OCI-LY1 (cell line): Measurements from ENCODE around the gene PABPN1L.

Experiments
- H2AFZ ChIP-seq: fragments of 200-600 bp; sonication (generic), shearing (Covaris generic); 2 replicates; pipeline ENCODE4 v1.6.0; 2014; ENCODE audit warnings: antibody characterized with exemption, mild to moderate bottlenecking, low read length
- H3F3A ChIP-seq: fragments of 200-600 bp; sonication (generic), shearing (Covaris generic); 2 replicates; pipeline ENCODE4 v1.6.0; 2014; ENCODE audit warnings: mild to moderate bottlenecking, antibody characterized with exemption, low read length, moderate library complexity; ENCODE audit not compliant: insufficient read depth
- H3K27ac ChIP-seq: fragments of 200-600 bp; sonication (generic); 2 replicates; pipeline ENCODE4 v1.5.1; 2014; ENCODE audit warnings: low read length, mixed run types, mild to moderate bottlenecking, low read depth; ENCODE audit not compliant: poor library complexity, severe bottlenecking
- H3K27me3 ChIP-seq: fragments of 200-600 bp; sonication (generic); 2 replicates; pipeline ENCODE4 v1.6.0; 2014; ENCODE audit warnings: antibody characterized with exemption, mild to moderate bottlenecking, low read length, moderate library complexity; ENCODE audit not compliant: insufficient read depth
- H3K36me3 ChIP-seq: fragments of 200-600 bp; sonication (generic); 2 replicates; pipeline ENCODE4 v1.6.1; 2014; ENCODE audit warnings: mild to moderate bottlenecking, antibody characterized with exemption, low read length, moderate library complexity, mixed read lengths; ENCODE audit not compliant: insufficient read depth
- H3K4me1 ChIP-seq: fragments of 200-600 bp; sonication (generic); 2 replicates; pipeline ENCODE4 v1.5.1; 2014; ENCODE audit warnings: mild to moderate bottlenecking, low read length, moderate library complexity; ENCODE audit not compliant: insufficient read depth, severe bottlenecking
- H3K4me2 ChIP-seq: fragments of 200-600 bp; sonication (generic), shearing (Covaris generic); 2 replicates; pipeline ENCODE4 v1.6.1; 2014; ENCODE audit warnings: low read length
- H3K4me3 ChIP-seq: fragments of 200-600 bp; sonication (generic); 2 replicates; pipeline ENCODE4 v1.5.1; 2014; ENCODE audit warnings: low read length, low read depth, mild to moderate bottlenecking, mixed read lengths; ENCODE audit not compliant: poor library complexity, severe bottlenecking
- H3K79me2 ChIP-seq: fragments of 200-600 bp; shearing (Covaris generic); 2 replicates; pipeline ENCODE4 v1.6.1; 2016; ENCODE audit warnings: mixed run types, low read length, mixed read lengths; ENCODE audit not compliant: insufficient read depth
- H3K9ac ChIP-seq: fragments of 200-600 bp; sonication (generic), shearing (Covaris generic); 2 replicates; pipeline ENCODE4 v1.6.1; 2014; ENCODE audit warnings: mild to moderate bottlenecking, low read length, mixed read lengths
- H3K9me2 ChIP-seq: fragments of 200-600 bp; sonication (generic), shearing (Covaris generic); 2 replicates; pipeline ENCODE4 v1.6.1; 2014; ENCODE audit warnings: low read depth, mild to moderate bottlenecking, low read length, mixed read lengths
- H3K9me3 ChIP-seq: fragments of 200-600 bp; shearing (Covaris generic); 2 replicates; pipeline ENCODE4 v1.6.1; 2014; ENCODE audit warnings: low read length, mixed read lengths
- H4K20me1 ChIP-seq: fragments of 200-600 bp; sonication (generic), shearing (Covaris generic); 2 replicates; pipeline ENCODE4 v1.6.0; 2016; ENCODE audit warnings: mild to moderate bottlenecking, low read length; ENCODE audit not compliant: insufficient read depth
- EZH2 ChIP-seq: fragments of 200-600 bp; sonication (generic), shearing (Covaris generic); IDR thresholded peaks from 2 replicates; pipeline ENCODE4 v1.8.0; 2017; ENCODE audit warnings: borderline replicate concordance, mixed run types, mild to moderate bottlenecking, antibody characterized with exemption, low read length, moderate library complexity, mixed read lengths
- TF ChIP-seq, protein P1 (sequence below): fragments of 200-600 bp; sonication (generic), shearing (Covaris generic); IDR thresholded peaks from 2 replicates; pipeline ENCODE4 v1.5.1; 2017; ENCODE audit warnings: mild to moderate bottlenecking, antibody characterized with exemption, low read length, moderate library complexity, mixed read lengths

The PABPN1L gene

GRCh38 chr16:88833086-88833485 lies 33.4 kb downstream of the PABPN1L start:
- Histone ChIP-seq H3K36me3 (no peaks in the 10 kb centered on the region), H3K9ac (no peak overlapping the region), H3K9me3 (no peaks in the 10 kb centered on the region), H4K20me1 (no peaks in the 10 kb centered on the region), H3K4me3 (no peak overlapping the region), H3K79me2 (no peaks in the 10 kb centered on the region), H3F3A (no peaks in the 10 kb centered on the region), H3K4me2 (no peak overlapping the region), H2AFZ (no peak overlapping the region), H3K4me1 (no peaks in the 10 kb centered on the region), H3K9me2 (no peaks in the 10 kb centered on the region), H3K27ac (no peak overlapping the region), H3K27me3 (no peaks in the 10 kb centered on the region)
- TF ChIP-seq EZH2: no peak
- TF ChIP-seq, protein P1, sequence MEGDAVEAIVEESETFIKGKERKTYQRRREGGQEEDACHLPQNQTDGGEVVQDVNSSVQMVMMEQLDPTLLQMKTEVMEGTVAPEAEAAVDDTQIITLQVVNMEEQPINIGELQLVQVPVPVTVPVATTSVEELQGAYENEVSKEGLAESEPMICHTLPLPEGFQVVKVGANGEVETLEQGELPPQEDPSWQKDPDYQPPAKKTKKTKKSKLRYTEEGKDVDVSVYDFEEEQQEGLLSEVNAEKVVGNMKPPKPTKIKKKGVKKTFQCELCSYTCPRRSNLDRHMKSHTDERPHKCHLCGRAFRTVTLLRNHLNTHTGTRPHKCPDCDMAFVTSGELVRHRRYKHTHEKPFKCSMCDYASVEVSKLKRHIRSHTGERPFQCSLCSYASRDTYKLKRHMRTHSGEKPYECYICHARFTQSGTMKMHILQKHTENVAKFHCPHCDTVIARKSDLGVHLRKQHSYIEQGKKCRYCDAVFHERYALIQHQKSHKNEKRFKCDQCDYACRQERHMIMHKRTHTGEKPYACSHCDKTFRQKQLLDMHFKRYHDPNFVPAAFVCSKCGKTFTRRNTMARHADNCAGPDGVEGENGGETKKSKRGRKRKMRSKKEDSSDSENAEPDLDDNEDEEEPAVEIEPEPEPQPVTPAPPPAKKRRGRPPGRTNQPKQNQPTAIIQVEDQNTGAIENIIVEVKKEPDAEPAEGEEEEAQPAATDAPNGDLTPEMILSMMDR: no peak

DNA sequence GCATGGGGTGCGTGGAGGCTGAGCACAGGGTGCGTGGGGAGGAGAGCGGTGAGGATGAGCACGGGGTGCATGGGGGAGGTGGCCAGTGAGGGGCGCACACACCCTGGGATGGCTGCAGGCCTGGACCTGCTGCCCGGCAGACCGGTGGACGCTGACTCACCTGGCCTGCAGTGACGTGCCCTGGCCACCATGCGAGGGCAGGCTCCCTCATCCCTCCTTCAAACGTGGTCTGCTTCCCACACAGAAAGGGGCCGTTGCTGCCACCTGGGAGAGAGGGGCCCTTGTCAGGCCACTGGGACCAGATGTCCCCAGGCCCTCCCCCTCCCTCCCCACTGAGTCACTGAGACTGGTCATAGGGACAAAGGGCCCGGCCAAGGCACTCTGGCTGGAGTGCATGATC lies 34.6 kb downstream of the PABPN1L start:
- Histone ChIP-seq H3K4me1 (no peaks in the 10 kb centered on the region), H3K9ac (no peak overlapping the region), H3K4me3 (no peak overlapping the region), H3K9me2 (no peaks in the 10 kb centered on the region), H3K79me2 (no peaks in the 10 kb centered on the region), H4K20me1 (no peaks in the 10 kb centered on the region), H2AFZ (no peak overlapping the region), H3K9me3 (no peaks in the 10 kb centered on the region), H3K27me3 (0 out of 2 replicates have a peak, but pooled peaks cover 2% of the 10 kb centered on the region), H3K27ac (no peak overlapping the region), H3K4me2 (no peak overlapping the region), H3K36me3 (no peaks in the 10 kb centered on the region), H3F3A (no peaks in the 10 kb centered on the region)
- TF ChIP-seq, protein P1: no peak
- TF ChIP-seq EZH2: no peak

- Histone ChIP-seq H3K79me2 (no peaks in the 10 kb centered on the region), H3K4me1 (no peaks in the 10 kb centered on the region), H3K27ac (no peak overlapping the region), H3K9me3 (no peaks in the 10 kb centered on the region), H3K9me2 (no peaks in the 10 kb centered on the region), H3F3A (no peaks in the 10 kb centered on the region), H3K4me2 (no peak overlapping the region), H3K9ac (no peak overlapping the region), H3K36me3 (no peaks in the 10 kb centered on the region), H4K20me1 (no peaks in the 10 kb centered on the region), H3K4me3 (no peak overlapping the region), H3K27me3 (0 out of 2 replicates have a peak, but pooled peaks cover 5% of the 10 kb centered on the region), H2AFZ (no peak overlapping the region)
- no peak for TF ChIP-seq EZH2
Measured at GRCh38 chr16:88830783-88831182, 35.7 kb downstream of the PABPN1L start.

- Histone ChIP-seq H2AFZ (no peak overlapping the region), H3F3A (no peaks in the 10 kb centered on the region), H3K36me3 (no peaks in the 10 kb centered on the region), H3K4me2 (no peak overlapping the region), H3K9ac (no peak overlapping the region), H3K79me2 (no peaks in the 10 kb centered on the region), H3K9me2 (no peaks in the 10 kb centered on the region), H4K20me1 (no peaks in the 10 kb centered on the region), H3K27me3 (0 out of 2 replicates have a peak, but pooled peaks cover 5% of the 10 kb centered on the region), H3K4me3 (no peak overlapping the region), H3K27ac (no peak overlapping the region), H3K9me3 (no peaks in the 10 kb centered on the region), H3K4me1 (no peaks in the 10 kb centered on the region)
- TF ChIP-seq, protein P1: no peak
- TF ChIP-seq EZH2: no peak
Measured at GRCh38 chr16:88830258-88830657, 36.2 kb downstream of the PABPN1L start.
